Activated CD4-positive, alpha-beta memory T cell treated with anti-CD3 and anti-CD28 coated beads, Interleukin-2, amount 10 ng/mL, durations not matched to agents 7 days and 5 days (primary cell): ENCODE measurements around the gene KIF9. TPM values are rescaled to one million over a fixed set of nuclear protein-coding genes. Genes with fewer than 3 reads are reported as not detected.

Source experiments
- CTCF ChIA-PET: fragments of 350-600 bp; sonication (Branson Sonifier 250); formaldehyde crosslinking; loops from one replicate; lab custom pipeline; 2021; ENCODE audit warnings: antibody characterized with exemption, inconsistent platforms; lab: Charles Lee
- POLR2A ChIA-PET: fragments of 350-600 bp; sonication (Branson Sonifier 250); formaldehyde crosslinking; loops from one replicate; lab custom pipeline; 2021; ENCODE audit warnings: antibody characterized with exemption; lab: Charles Lee
- DNase-seq: peaks from one replicate; pipeline ENCODE4 v3.0.0-alpha.2; 2020
- H3K27ac Mint-ChIP-seq: one replicate; pipeline ENCODE4 v1.8.0; 2021; ENCODE audit warnings: mild to moderate bottlenecking, mixed read lengths
- H3K27me3 Mint-ChIP-seq: one replicate; pipeline ENCODE4 v1.8.0; 2021; ENCODE audit warnings: mixed read lengths
- H3K36me3 Mint-ChIP-seq: one replicate; pipeline ENCODE4 v1.8.0; 2021; ENCODE audit warnings: low read depth, mixed read lengths
- H3K4me1 Mint-ChIP-seq: one replicate; pipeline ENCODE4 v1.8.0; 2021; ENCODE audit warnings: mixed read lengths
- H3K4me3 Mint-ChIP-seq: one replicate; pipeline ENCODE4 v1.8.0; 2021; ENCODE audit warnings: mild to moderate bottlenecking, mixed read lengths
- H3K9me3 Mint-ChIP-seq: one replicate; pipeline ENCODE4 v1.8.0; 2021; ENCODE audit warnings: mixed read lengths
- total RNA-seq, 2 experiments: library from RNA; stranded (reverse); gene quantifications; one replicate each; pipeline ENCODE4 v1.2.3, GENCODE V29; 2021

Gene KIF9
- total RNA-seq, 2 experiments from 2014 or later, result 3.1 to 3.4 TPM

DNA sequence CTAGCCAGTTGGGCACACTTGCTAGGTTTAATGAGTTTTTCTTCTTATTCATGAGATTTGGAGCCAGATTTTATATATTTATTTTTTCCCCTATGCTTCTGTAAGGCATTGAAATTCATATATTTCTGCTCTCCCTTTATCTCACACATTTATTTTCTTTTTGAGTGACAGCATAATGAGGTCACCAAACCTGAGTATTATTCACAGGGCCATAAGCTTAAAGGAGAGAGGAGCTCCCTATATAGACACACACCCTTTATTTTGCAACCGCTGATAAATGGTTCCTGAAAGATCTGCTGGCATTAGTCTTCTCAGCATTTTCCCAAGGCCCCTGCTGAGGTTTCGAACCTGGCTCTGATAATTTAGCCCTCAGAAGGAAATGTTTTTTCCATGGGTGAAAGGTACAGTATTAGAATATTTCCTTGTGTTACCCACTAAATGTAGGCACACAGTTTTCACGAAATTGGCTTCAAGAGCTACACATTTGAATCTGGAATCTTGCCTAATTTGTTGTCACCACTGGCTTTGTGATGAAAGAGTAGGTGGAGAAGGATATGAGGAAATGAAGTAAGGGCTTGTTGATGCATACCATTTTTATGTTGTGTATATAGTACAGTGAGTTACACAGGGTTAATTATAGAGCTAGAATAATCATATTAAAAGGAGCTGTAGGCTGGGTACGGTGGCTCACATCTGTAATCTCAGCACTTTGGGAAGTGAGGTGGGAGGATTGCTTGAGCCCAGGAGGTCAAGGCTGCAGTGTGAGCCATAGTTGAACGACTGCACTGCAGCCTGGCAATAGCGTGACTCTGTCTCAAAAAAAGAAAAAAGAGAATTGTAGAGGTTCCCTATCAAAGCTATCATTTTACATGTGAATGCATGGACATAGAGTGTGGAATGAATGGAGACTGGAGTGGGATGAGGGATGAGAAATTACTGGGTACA lies 6.6 kb upstream of the KIF9 start:
- ChIA-PET POLR2A (no interaction called here), CTCF (interaction anchor here (0.8 to 2.3 kb wide), 2 partner anchors 34 to 429 kb away, joined by 3 to 6 read pairs; no protein-coding TSS in a partner anchor)
- Mint-ChIP-seq H3K4me1 (peaks cover 17% of the 10 kb centered on the region), H3K4me3 (no peak overlapping the region), H3K9me3 (no peaks in the 10 kb centered on the region), H3K27me3 (no peaks in the 10 kb centered on the region), H3K36me3 (peaks cover 28% of the 10 kb centered on the region), H3K27ac (no peak overlapping the region)
- DNase-seq, result no peak

DNA sequence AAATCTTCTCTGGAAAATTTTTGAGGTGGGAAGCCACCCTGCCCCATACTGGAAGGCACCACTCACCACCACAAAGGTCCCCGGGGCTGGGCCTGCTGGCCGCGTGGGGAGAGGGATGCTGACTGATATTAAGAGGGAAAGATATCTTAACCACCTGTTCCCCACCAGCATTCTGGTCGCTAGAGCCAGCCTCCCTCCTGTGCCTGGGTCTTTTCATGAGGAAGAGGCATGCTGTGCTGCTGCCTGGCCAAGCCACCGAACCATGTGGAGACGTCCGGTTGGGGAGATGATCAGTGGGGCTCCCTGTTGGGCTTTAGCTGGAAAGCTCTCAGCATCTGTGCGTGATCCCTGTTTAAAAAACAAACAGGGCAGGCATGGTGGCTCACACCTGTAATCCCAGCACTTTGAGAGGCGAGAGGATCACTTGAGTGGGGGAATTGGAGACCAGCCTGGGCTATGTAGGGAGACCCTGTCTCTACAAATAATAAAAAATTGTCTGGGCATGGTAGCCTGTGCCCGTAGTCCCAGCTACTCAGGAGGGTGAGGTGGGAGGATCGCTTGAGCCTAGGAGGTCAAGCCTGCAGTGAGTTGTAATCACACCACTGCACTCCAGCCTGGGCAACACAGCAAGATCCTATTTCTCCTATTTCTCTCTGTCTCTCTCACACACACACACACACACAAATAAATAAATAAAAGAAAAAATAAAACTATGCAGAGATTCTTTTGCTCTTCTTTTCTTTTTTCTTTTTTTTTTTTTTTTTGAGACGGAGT lies 1.2 kb upstream of the KIF9 start:
- H3K4me1 Mint-ChIP-seq, result peaks cover 33% of the 10 kb centered on the region

DNA sequence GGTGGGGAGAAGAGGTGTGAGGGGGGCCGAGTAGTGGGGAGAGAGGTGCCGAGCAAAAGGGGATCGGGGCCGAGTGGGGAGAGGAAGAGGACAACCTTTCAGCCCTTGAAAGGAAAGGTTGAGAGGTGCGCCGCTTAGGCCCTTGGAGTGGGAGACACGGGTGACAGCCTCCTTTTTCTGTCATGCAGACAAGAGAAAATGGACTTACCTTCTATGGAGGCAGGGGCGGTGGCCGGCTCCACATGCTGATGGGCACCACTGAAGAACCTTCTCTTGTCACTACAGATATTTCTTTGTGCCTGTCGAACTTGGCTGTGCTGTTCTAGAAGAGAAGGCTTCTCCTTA lies 566 bp upstream of the KIF9 start:
- no peaks in the 10 kb centered on the region for H3K9me3 Mint-ChIP-seq
- H3K27ac Mint-ChIP-seq, result peak overlapping the region; percentile 95
- peaks cover 33% of the 10 kb centered on the region for H3K4me1 Mint-ChIP-seq
- peaks cover 17% of the 10 kb centered on the region for H3K36me3 Mint-ChIP-seq
- no peaks in the 10 kb centered on the region for H3K27me3 Mint-ChIP-seq
- ChIA-PET CTCF (interaction anchor here (0.9 to 2.5 kb wide), 3 partner anchors 8 to 118 kb away, joined by 4 to 7 read pairs (median 4); no protein-coding TSS in a partner anchor), POLR2A (interaction anchor here (0.7 to 2.5 kb wide), 6 partner anchors 12 to 142 kb away, joined by 3 to 16 read pairs (median 4); partner anchors contain the start of genes PTPN23 and SETD2)
- H3K4me3 Mint-ChIP-seq, result peak overlapping the region; percentile 98
- DNase-seq, result no peak

More for the DNA sequence above, 1.2 kb upstream of the KIF9 start:
- CTCF ChIA-PET, result interaction anchor here (0.7 to 0.9 kb wide), 2 partner anchors 41 to 1172 kb away, joined by 3 to 4 read pairs; no protein-coding TSS in a partner anchor
- Mint-ChIP-seq H3K36me3 (peaks cover 21% of the 10 kb centered on the region), H3K27me3 (no peaks in the 10 kb centered on the region), H3K4me3 (peak overlapping the region; percentile 98), H3K27ac (peak overlapping the region; percentile 95), H3K9me3 (no peaks in the 10 kb centered on the region)
- POLR2A ChIA-PET, result interaction anchor here (1.1 to 2.5 kb wide), 5 partner anchors 11 to 120 kb away, joined by 3 to 16 read pairs (median 5); partner anchors contain the start of genes PTPN23 and SETD2
- DNase-seq, result peak; percentile 41

- H3K27ac Mint-ChIP-seq, result no peak overlapping the region
- peaks cover 26% of the 10 kb centered on the region for H3K4me1 Mint-ChIP-seq
- no peaks in the 10 kb centered on the region for H3K27me3 Mint-ChIP-seq
- DNase-seq, result no peak
- POLR2A ChIA-PET, result no interaction called here
- CTCF ChIA-PET, result interaction anchor here (1.1 kb wide), 1 partner anchor 301 kb away, joined by 3 read pairs; the partner anchor contains the start of gene NBEAL2
- H3K4me3 Mint-ChIP-seq, result no peak overlapping the region
- peaks cover 3% of the 10 kb centered on the region for H3K36me3 Mint-ChIP-seq
- no peaks in the 10 kb centered on the region for H3K9me3 Mint-ChIP-seq
Observed at GRCh38 chr3:47280519-47280918, 2.1 kb downstream of the KIF9 start.

DNA sequence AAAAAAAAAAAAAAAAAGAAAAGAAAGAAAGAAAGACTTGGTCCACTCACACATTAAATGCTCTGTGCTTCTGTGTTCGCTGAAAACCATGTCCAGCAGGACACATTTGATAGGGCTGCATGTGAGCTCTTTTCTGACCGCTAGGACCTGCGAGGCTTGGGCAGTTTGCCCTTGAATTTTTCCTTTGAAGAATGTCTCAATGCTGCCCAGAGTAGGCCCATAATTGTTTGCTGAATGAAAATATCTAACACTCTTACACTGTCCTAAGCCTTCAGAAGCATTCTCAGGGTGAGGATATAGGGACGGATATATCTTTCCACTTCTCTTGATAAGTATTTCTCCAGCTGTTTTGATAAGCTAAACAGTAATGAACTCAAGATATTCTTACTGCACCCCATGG lies 6.0 kb downstream of the KIF9 start:
- CTCF ChIA-PET, result no interaction called here
- H3K4me1 Mint-ChIP-seq, result peaks cover 5% of the 10 kb centered on the region
- H3K4me3 Mint-ChIP-seq, result no peak overlapping the region

GRCh38 chr3:47274652-47275051 lies 7.9 kb downstream of the KIF9 start:
- no peak overlapping the region for H3K27ac Mint-ChIP-seq
- no peaks in the 10 kb centered on the region for H3K36me3 Mint-ChIP-seq
- POLR2A ChIA-PET, result no interaction called here
- no peak for DNase-seq
- H3K4me3 Mint-ChIP-seq, result no peak overlapping the region
- H3K4me1 Mint-ChIP-seq, result no peaks in the 10 kb centered on the region
- H3K27me3 Mint-ChIP-seq, result no peaks in the 10 kb centered on the region
- CTCF ChIA-PET, result no interaction called here
- H3K9me3 Mint-ChIP-seq, result no peaks in the 10 kb centered on the region

More for the DNA sequence above, 6.0 kb downstream of the KIF9 start:
- Mint-ChIP-seq H3K9me3 (no peaks in the 10 kb centered on the region), H3K27ac (no peak overlapping the region), H3K36me3 (no peaks in the 10 kb centered on the region), H3K27me3 (no peaks in the 10 kb centered on the region)
- POLR2A ChIA-PET, result no interaction called here
- DNase-seq, result no peak

DNA sequence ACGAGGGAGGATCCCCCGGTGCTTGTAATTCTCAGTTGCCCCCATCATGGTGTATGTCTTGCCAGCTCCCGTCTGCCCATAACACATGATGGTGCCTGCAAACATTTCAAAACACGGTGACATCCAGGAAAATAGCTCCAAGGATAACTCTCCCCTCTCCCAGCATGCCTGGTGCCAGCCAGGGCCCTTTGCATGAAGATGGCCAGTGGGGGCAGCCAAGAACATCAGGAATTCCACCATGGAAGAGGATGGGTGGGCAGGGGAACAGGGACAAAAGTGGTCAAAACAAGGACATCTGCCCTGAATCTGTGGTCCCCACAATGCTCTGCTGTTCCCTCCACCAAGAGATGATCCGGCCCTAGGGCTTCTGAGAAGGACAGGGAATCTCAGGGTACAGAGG lies 9.0 kb downstream of the KIF9 start:
- no peak overlapping the region for H3K27ac Mint-ChIP-seq
- CTCF ChIA-PET, result no interaction called here
- POLR2A ChIA-PET, result no interaction called here
- H3K27me3 Mint-ChIP-seq, result no peaks in the 10 kb centered on the region
- no peak for DNase-seq
- H3K4me1 Mint-ChIP-seq, result no peaks in the 10 kb centered on the region
- no peak overlapping the region for H3K4me3 Mint-ChIP-seq
- H3K36me3 Mint-ChIP-seq, result no peaks in the 10 kb centered on the region
- H3K9me3 Mint-ChIP-seq, result no peaks in the 10 kb centered on the region

- H3K9me3 Mint-ChIP-seq, result no peaks in the 10 kb centered on the region
- H3K4me1 Mint-ChIP-seq, result peaks cover 5% of the 10 kb centered on the region
- no peaks in the 10 kb centered on the region for H3K27me3 Mint-ChIP-seq
- no peak overlapping the region for H3K4me3 Mint-ChIP-seq
- DNase-seq, result no peak
- H3K36me3 Mint-ChIP-seq, result no peaks in the 10 kb centered on the region
- ChIA-PET CTCF (interaction anchor here (0.7 kb wide), 1 partner anchor 291 kb away, joined by 3 read pairs; the partner anchor contains the start of gene NBEAL2), POLR2A (no interaction called here)
- no peak overlapping the region for H3K27ac Mint-ChIP-seq
Observed at GRCh38 chr3:47270526-47270925, 12.1 kb downstream of the KIF9 start.

DNA sequence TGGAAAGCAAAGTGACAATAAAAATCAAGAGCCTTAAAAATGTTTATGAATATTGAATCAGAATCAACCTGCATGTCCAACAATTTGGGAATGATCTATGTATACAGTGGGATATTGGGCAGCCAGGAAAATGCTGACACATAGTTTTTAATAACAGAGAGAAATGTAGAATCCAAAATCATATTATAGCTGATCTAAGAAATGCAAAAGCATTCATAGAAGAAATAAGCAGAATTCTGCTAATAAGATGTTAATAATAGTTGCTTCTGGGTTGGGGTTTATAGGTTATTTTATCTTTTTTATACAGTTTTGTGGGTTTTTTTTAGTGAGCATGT lies 15.1 kb downstream of the KIF9 start:
- ChIA-PET POLR2A (no interaction called here), CTCF (interaction anchor here (0.6 to 0.7 kb wide), 2 partner anchors 127 to 352 kb away, joined by 3 read pairs; no protein-coding TSS in a partner anchor)
- Mint-ChIP-seq H3K4me1 (peaks cover 5% of the 10 kb centered on the region), H3K9me3 (no peaks in the 10 kb centered on the region), H3K27me3 (no peaks in the 10 kb centered on the region), H3K4me3 (no peak overlapping the region), H3K36me3 (no peaks in the 10 kb centered on the region), H3K27ac (no peak overlapping the region)
- DNase-seq, result no peak

GRCh38 chr3:47266709-47267489 lies 15.7 kb downstream of the KIF9 start:
- Mint-ChIP-seq H3K4me3 (no peak overlapping the region), H3K36me3 (no peaks in the 10 kb centered on the region), H3K27ac (no peak overlapping the region), H3K27me3 (no peaks in the 10 kb centered on the region), H3K9me3 (no peaks in the 10 kb centered on the region), H3K4me1 (peaks cover 5% of the 10 kb centered on the region)
- CTCF ChIA-PET, result interaction anchor here (0.6 kb wide), 1 partner anchor 352 kb away, joined by 3 read pairs; no protein-coding TSS in a partner anchor
- no peak for DNase-seq
- POLR2A ChIA-PET, result no interaction called here

DNA sequence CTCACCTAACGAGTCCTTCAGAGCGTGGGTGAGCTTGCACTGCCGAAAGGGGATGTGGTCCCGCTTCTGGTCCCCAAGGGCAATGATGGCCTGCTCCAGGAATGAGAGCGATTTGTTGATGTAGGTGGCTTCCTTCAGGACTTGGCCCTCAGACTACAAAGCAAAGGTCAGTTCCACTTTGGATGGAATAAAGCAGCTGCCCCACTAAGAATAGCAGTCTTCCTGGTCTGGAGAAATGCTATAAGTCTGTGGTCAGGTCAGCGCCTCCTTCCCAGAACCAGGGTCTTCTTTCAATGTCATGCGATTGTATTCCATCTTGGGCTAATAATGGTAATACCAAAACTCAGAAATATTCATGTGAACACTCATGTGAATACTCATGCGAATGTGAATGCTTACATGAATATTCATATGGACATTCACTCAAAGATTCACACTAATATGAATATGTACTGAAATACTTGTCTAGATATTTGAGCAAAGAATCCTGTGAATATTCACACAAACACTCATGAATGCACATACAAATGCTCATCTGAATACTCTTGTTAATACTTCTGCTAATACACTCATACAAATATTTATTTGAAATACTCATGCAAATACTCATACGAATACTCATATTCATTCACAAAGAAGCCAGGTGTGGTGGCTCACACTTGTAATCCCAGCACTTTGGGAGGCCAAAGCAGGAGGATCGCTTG lies 16.7 kb downstream of the KIF9 start:
- H3K4me1 Mint-ChIP-seq, result peaks cover 5% of the 10 kb centered on the region
- ChIA-PET POLR2A (no interaction called here), CTCF (no interaction called here)
- no peak overlapping the region for H3K4me3 Mint-ChIP-seq
- H3K27ac Mint-ChIP-seq, result no peak overlapping the region
- DNase-seq, result no peak
- no peaks in the 10 kb centered on the region for H3K9me3 Mint-ChIP-seq
- no peaks in the 10 kb centered on the region for H3K27me3 Mint-ChIP-seq
- H3K36me3 Mint-ChIP-seq, result no peaks in the 10 kb centered on the region

- no peaks in the 10 kb centered on the region for H3K9me3 Mint-ChIP-seq
- ChIA-PET POLR2A (no interaction called here), CTCF (no interaction called here)
- peaks cover 5% of the 10 kb centered on the region for H3K4me1 Mint-ChIP-seq
- DNase-seq, result no peak
- no peaks in the 10 kb centered on the region for H3K36me3 Mint-ChIP-seq
- H3K27me3 Mint-ChIP-seq, result no peaks in the 10 kb centered on the region
- H3K4me3 Mint-ChIP-seq, result no peak overlapping the region
- no peak overlapping the region for H3K27ac Mint-ChIP-seq
Observed at GRCh38 chr3:47265008-47265407, 17.6 kb downstream of the KIF9 start.
